GM19328 (cell line): ENCODE measurements around the gene C17orf78.
"Not testable (repeated sequence)": the region's sequence is repeated elsewhere in the genome, so short reads cannot be mapped to it uniquely, and the experiment has no call there.

Experiments used
- ATAC-seq: cut with Tn5 transposase; IDR thresholded peaks from one replicate; pipeline ENCODE4 v1.9.1; 2021; ENCODE audit warnings: mild to moderate bottlenecking, moderate library complexity; ENCODE audit not compliant: unreplicated experiment

C17orf78 gene

DNA sequence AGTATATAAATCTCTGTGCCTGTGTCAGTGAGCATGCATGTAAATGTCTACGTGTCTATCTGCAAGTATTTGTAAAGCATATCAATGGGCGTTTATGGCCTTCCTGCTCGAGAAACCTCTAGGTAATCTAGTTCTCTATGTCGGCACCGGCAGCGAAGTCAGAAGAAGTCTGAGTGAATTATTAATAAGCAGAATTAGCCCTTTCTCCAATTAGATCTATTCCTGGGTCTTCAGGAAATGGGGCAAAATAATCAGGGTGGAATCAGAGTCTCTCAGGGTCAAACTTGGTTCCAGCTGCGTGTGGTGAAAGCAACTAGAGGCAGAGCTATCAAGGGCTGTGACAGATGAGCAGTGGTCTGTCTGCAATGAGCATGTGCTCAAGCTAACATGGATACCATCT is at the start of gene C17orf78:
TSS of gene C17orf78 (plus strand) at position 280 of the 400 bp plus-strand sequence. CDS start at position 388, 108 bp downstream.
- no peak for ATAC-seq

DNA sequence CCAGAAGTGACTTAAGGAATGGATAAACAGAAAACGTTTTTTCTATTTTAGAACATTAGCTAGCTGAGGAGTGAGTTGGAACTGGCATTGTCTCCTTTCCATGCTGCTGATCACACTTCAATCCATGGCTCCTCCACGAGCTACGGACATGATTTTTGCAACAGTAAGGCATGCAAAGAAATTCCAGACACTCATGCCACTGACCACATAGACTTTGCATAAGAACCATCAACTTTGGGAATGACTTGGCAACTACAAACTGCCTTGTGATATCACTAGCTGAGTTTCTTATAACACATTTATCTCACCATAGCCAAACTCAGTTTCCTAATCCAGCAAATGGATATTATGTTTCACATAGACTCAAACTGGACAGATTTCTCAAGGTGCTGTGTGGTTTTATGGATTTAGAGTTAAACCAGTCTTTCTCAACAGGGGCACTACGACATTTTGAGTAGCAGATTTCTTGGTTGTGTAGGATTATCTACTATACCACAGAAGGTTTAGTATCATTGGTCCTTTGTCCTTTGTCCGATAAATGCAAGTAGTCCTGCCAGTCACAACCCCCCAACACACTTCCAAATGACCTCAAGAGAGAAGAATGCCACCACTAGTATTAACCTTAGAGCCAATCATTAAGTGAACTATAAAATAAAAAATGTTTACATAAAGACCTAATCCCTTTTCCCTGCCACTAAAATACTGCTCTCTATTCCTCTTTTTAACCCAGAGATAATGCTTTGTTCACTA is 48.3 kb upstream of the C17orf78 start:
- ATAC-seq: no peak

DNA sequence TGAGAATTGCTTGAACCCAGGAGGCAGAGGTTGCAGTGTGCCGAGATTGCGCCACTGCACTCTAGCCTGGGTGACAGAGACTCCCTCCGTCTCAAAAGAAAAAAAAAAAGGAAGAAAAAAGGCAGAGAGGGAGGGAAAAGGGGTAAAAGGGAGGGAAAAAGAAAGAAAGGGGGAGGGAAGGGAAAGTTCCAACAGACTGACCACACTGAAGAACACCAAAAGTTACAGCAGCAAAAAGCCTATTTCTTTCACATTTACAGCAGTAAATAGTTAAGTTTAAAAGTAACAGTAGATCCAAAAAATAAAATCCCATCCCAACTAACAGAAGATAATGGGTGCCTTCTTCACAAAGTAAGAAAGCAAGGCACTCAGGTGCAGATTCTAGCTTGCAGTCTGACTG is 36.9 kb upstream of the C17orf78 start:
- ATAC-seq: no peak

DNA sequence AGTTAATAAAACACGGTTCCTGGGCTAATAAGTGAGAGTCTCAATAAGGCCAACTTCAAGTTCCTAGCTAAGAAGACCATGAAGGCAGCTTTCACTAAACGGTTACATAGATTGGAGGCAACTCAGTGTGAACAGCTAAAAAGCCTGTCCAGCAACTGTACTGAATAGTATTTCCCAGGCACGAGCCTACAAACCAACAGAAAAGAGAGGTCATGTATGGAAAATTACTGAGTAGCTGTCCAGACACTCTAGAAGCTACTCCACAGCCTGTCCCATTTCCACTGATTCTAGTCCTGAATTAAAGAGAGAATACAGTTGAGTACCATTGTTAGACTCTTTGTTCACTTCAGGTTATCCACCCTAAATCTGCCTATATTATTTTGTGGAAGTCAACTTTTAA is 36.5 kb upstream of the C17orf78 start:
- ATAC-seq: no peak

DNA sequence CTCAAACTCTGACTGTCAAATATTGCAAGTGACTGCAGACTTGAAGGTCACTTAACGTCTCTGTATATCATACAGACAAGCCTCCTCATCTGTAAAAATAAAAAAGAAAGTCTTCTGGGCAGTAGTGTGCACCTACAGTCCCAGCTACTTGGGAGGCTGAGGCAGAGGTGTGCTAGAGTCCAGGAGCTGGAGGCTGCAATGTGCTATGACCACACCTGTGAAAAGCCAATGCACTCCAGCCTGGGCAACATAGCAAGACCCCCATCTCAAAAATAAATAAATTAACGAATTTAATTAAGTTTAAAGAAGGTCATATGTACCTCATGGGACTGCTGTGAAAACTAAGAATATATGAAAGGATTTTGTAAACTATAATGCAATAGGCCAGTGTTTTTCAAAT is 35.0 kb upstream of the C17orf78 start:
- no peak for ATAC-seq

DNA sequence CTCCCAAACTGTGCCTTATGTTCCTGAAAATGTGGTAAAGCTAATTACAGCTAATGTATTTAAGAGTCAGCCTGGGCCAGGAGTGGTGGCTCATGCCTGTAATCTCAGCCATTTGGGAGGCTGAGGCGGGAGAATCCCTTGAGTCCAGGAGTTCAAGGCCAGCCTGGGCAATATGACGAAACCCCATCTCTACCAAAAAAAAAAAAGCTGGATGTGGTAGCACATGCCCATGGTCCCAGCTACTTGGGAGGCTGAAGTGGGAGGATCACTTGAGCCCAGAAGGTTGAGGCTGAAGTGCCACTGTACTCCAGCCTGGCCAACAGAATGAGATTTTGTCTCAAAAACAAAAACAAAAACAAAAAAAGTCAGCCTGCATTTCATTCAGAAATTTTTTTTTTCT is 33.2 kb upstream of the C17orf78 start:
- ATAC-seq: no peak

DNA sequence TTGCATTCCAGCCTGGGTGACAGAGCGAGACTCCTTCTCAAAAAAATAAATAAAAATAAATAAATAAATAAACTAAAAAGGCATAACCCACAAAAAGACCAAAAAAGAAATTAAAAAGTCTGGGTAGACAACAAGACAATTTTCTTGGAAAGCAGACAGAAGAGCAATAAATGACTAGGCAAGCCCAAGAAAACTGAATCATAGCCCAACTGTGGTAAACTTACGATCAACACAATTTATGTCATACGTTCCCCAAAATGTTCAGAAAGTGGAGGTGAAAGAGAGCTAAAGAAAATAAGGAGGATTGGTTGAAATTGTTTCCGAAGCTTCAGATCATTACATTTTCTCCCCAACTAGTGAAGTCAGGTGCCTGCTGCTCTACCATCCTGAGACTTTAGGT is 31.3 kb upstream of the C17orf78 start:
- no peak for ATAC-seq

DNA sequence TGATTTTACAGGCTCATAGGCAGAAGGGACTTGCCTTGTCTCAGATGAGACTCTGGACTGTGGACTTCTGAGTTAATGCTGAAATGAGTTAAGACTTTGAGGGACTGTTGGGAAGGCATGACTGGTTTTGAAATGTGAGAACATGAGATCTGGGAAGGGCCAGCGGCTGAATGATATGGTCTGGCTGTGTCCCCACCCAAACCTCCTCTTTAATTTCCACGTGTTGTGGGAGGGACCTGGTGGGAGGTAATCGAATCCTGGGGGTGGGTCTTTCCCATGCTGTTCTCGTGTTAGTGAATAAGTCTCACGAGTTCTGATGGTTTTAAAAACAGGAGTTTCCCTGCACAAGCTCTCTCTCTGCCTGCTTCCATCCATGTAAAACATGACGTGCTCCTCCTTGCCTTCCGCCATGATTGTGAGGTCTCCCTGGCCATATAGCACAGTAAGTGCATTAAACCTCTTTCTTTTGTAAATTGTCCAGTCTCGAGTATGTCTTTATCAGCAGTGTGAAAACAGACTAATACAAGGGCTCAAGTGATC is 28.9 kb upstream of the C17orf78 start:
- not testable (repeated sequence) for ATAC-seq

DNA sequence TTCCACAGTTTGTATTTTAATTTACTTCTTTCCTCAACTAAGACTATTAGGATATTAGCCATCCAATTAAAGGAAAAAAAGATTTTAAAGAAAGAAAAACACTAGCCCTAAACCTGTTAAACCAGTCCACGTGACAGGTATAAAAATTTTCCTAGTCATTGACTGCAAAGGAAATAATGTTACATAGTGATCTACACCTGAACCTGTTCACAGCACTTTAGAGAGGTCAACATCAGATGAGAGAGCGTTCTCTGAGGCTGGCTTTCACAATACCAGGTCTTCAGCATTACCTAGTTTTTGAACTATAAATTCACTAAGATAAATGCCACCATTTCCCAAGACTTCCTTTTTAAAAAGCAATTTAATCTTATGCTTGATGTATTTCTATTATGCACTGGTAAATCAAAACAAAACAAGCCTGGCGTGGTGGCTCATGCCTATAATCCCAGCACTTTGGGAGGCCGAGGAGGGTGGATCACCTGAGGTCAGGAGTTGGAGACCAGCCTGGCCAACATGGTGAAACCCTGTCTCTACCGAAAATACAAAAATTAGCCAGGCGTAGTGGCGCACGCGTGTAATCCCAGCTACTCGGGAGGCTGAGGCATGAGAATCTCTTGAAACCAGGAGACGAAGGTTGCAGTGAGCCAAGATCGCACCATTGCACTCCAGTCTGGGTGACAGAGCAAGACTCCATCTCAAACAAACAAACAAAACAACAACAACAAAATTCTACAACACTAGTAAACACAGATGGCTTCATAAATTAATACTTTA is 18.8 kb upstream of the C17orf78 start:
- ATAC-seq: not testable (repeated sequence)

DNA sequence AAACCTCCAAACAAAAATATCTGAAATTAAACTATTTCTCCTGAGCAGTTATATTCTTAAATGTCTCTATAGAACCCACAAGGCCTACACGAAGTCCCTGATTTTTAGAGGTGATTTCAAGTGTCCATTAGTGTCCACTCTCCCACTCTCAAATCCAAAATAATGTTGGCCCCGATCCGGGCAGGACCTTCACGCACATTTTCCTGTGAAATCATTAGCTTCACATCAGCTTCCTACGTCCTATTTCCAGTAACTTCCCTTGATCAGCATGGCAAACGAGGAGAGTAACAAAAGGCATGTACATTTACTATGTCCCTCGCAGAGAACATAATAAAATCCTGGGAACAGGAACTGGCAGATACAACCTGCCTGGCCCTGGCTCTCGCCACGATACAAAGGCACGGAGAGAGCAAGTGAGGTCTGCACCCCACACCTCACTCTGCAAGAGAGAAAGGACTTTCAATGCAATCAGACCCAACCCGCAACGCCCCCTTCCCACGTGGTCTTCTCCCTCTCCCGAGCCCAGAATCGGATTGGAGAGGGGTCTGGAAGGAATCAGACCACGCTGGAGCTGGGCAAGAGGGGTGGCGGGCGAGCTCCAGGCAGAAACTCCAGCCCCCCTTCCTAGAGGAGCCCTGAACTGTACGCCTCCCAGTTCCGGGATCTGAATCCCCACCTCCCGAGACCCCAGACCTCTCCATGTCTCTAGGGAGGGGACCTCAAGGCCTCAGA is 17.5 kb upstream of the C17orf78 start:
- ATAC-seq: no peak

DNA sequence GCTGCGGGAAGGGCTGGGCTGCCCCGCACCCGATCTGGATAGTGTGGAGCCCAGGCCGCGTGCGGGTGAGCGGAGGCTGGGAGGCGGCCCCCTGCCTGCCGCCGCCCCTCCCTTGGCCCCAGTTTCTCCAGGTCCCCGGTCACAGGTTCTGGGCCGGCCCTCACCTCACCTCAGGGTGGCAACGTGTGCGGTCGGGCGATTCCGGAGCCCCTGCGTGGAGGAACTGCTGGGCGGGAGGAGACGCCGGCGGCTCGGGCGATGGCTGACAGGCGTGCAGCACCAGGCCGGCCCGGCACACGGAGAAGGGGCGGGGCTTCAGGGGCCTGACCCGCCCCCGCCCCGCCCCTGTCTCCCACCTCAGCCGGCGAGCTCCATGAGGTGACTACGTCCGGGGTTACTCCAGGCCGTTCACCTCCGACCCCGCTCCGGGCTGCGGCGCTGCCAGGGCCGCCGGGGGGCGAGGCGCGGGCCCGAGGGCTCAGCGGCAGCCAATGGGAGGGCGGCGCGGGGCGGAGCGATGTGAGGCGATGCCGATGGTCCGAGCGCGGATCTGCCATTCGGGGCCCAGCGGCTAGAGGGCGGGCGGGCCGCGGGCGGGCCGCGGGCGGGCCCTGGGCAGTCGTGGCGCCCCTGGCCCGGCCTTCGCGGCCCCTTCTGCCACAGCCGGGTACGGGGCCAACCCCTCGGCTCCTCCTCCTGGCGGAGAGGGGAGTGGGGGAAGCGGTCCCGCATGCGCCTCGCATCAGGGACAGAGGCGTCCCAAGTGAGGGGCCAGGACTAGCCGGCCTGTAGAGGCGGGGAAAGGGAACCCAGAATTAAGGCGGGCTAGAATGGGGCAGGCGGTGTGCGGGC is 16.7 kb upstream of the C17orf78 start:
- peak; percentile 93 for ATAC-seq

DNA sequence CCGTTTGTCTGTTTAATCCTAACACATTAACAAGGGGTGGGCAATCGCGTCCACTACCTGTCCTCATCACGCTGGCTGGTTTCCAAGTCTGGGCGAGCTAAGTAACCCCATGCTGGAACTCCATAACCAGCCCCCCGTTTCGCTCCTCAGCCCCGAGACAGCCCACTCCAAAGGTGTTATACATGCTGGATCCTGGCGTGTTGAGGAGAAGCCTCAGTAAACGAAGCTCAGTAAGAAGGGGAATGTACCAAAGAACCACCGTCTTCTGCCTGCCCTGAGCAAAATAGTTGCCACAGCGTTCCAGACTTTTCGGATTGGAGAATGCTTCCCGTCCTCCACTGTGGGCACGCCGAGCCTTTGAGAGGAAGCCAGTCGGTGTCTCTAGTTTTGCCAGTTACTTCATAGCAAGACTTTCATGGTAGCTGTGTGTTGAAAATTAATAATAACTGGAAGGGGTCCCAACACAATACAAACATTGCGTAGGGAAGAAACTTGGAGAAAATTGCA is 16.1 kb upstream of the C17orf78 start:
- ATAC-seq: no peak

DNA sequence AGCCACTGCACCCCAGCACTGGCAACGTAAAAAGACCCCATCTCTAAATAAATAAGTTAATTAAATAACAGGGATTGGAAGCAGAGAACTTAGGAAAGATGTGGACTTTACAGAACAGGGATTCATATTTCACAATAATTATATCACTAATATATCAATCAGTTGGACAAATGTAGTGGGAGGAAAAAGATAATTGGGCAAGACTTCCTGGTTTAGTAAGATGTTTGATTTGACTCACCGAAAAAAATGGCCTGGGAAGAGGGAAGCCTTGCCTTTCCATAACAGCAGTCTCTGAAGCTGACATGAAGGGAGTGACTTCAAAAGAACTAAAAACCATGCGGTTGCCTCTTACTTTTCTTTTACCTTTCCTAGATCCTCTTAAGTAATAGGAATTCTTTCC is 15.2 kb upstream of the C17orf78 start:
- ATAC-seq: no peak

DNA sequence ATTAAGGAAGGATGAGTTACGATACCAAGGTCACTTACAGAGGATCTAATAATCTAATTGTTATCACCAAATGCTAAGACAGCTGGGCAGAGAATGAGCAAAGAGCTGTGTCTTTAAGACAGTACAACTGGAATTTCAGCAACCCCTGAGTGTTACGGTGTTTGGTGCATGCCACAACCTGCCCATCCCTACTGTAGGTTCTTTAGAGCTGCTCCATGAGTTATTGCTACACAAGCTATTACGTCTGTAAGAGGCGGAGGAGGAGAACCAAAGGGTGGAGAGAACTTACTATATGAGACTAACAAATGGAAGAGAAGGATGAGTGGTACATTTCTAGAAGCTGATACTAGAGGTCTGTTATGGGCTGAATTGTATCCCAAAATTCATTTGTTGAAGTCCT is 14.2 kb upstream of the C17orf78 start:
- no peak for ATAC-seq

DNA sequence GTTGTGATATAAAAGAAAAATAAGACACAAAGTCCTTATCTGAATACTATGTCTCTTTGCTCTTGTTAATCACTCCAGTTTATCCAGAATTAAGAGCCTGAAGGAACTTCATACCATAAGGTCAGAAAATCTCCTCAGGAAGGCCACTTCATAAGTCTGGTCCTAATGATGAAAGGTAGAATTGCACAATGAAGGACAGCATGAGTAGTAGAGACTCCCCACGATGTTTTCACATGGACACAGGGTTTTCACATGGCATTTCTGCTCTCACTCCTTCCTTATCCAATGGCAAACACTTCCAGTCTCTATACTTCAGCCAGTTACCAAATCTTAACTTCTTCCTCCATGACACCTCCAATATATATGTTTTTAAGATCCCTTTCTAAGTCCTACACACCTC is 10.2 kb upstream of the C17orf78 start:
- no peak for ATAC-seq

DNA sequence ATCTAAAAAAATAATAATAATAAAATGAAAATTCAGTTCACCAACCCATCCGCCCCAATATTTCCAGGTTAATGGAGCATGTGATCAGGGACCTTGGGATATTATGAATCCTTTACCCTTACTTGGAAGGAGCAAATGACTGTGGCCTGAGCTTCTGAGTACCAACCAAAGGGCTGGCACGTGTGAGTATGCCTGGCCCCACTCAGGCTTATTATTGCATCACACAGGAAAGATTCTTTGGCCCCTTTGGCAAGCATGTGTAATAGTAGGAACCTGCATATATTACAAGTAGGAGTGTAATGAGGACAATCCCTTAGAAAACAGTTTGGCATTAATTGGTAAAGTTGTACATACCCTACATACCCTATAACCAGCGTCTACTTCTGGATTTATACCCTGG is 7.2 kb upstream of the C17orf78 start:
- ATAC-seq: no peak

DNA sequence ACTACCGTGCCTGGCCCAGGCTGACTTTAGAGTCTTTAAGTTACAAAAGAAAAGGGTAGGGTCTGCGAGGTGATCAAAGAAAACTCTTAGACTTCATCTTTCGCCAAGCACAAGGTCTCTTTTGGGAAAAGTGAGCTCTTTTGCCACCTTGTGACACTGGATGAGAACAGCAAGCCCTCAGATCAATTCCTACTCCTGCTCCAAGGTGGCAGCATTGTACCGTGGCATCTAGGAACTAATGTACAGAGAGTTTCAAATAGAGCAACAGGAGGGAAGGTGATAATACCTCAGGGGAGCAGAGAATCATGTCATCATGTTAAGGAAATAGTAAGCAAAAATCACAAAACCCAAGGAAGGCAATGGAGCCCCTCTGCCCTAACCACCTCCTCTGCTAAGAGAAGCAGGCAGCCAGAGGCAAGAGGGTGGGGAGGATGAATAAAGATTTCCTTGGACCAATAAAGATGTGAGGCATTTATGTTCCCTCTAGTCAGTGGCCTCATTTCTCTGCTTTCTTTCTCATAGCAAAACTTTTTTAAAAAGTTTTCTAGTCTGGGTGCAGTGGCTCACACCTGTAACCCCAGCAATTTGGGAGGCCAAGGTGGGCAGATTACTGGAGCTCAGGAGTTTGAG is 2.1 kb upstream of the C17orf78 start:
- ATAC-seq: no peak

DNA sequence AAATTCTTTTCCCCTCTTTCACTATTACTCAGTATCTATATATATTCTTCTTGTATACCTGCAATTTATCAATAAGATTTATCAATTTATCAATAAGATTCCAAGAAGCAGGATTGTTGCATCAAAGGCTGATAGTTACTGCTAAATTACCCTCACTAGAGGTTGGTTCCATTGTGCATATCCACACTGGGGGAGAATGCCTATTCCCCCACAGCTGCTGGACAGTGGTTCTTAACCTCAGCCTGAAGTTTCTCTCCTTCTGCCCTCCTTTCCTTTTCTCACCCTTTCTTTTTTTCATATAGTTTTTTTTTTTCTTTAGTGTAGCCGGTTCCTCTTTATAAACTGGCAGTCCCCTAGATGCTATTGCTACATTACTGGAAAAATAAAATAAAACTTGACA is 6.3 kb downstream of the C17orf78 start:
- ATAC-seq: no peak

DNA sequence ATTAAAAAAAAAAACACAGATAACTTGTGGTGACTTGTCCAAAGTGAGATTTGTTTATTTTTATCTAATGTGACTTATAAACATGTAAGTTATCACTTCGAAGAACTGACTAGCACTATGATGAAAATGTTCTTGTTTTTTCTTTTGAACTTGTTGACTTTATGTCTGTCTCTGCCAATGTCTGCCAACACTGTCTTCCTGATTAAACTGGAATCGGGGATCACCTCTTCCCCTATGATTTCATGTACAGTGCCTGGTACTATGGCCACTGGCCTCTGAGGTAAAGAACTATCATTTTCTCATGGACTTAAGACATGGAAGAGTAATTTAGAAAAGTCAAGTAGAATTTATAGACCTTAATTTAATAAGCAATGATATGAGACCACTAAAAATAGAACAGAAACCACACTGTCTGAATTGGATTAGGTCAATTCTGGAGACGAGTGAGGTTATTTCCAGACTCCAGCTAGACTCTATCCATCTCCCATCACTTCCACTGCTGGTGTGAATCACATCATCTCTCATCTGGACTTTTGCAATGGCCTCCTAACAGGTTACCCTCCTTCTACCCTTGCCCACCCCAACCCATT is 8.9 kb downstream of the C17orf78 start:
- no peak for ATAC-seq
